Suprapubic skin (tissue), 3 donors: Measurements from ENCODE around the gene PARD3B.

ENCODE experiments used
- CTCF ChIP-seq, 2 donors: fragments of 200-600 bp in 1 of 2; fragments of 450-650 bp in 1 of 2; sonication (generic) in 1 of 2; IDR thresholded peaks; one replicate each; pipeline ENCODE4 v1.5.1; 2016 to 2019; ENCODE audit warnings: antibody characterized with exemption in 2 of 2, mild to moderate bottlenecking in 1 of 2, moderate library complexity in 1 of 2
- EP300 ChIP-seq: sonication (generic); formaldehyde crosslinking; IDR thresholded peaks from one replicate; pipeline ENCODE4 v1.6.1; 2017; ENCODE audit warnings: antibody characterized with exemption
- POLR2A ChIP-seq, 2 donors: fragments of 450-650 bp; IDR thresholded peaks; one replicate each; pipeline ENCODE4 v1.6.1; 2017; ENCODE audit warnings: antibody characterized with exemption in 2 of 2, mild to moderate bottlenecking in 2 of 2, moderate library complexity in 2 of 2

GRCh38 chr2:204571911-204572310, 26.6 kb downstream of the PARD3B start:
- no peak for TF ChIP-seq CTCF (IDR thresholded peaks at IDR 0.05)
- no peak for TF ChIP-seq EP300
- TF ChIP-seq POLR2A (IDR thresholded peaks at IDR 0.05): no peak
